HepG2 (cell line): ENCODE results near the gene NCOA1. TPM values are rescaled to one million over a fixed set of nuclear protein-coding genes. Genes with fewer than 3 reads are reported as not detected.

Experiments used
- ATAC-seq: fragments of 200-7000 bp; cut with Tn5 transposase; 3 replicates; pipeline ENCODE4 v1.9.1; 2020; ENCODE audit warnings: mild to moderate bottlenecking, moderate library complexity
- BruUV-seq: library from RNA; stranded (reverse); fragments of 400-500 nt; replicated peaks from 2 replicates; lab custom pipeline; 2021; lab: Mats Ljungman, UMichigan
- CTCF ChIA-PET: fragments of 300-600 bp; formaldehyde crosslinking; extraction: SDS; loops from one replicate; lab custom pipeline; 2021; ENCODE audit warnings: low total read pairs, inconsistent platforms, low intra/inter-chr PET ratio; lab: Yijun Ruan, JAX
- POLR2A ChIA-PET: fragments of 350-600 bp; sonication (Branson Sonifier 250); formaldehyde crosslinking; loops from one replicate; lab custom pipeline; 2020; ENCODE audit warnings: antibody characterized with exemption, inconsistent platforms; lab: Yijun Ruan, JAX
- DNase-seq: peaks from one replicate; pipeline ENCODE4 v3.0.0-alpha.2; 2015; ENCODE audit warnings: low spot score
- FAIRE-seq: peaks from 3 replicates; lab custom pipeline; 2011; peaks lifted over from hg19 to GRCh38; lab: Jason Lieb, UNC
- H2AFZ ChIP-seq: one replicate; pipeline ENCODE4 v1.6.1; 2011; ENCODE audit warnings: low read length, inconsistent platforms
- H3K27ac ChIP-seq: fragments of 300-600 bp; 3 replicates; pipeline ENCODE4 v1.8.0; 2011; ENCODE audit warnings: mixed run types, mild to moderate bottlenecking, mixed read lengths, low read length, inconsistent platforms; ENCODE audit not compliant: insufficient read depth; ENCODE audit errors: extremely low read length
- H3K27me3 ChIP-seq, 2 experiments: fragments of 200-600 bp in 1 of 2; 2 replicates in 1 of 2; 3 replicates in 1 of 2; pipeline versions ENCODE4 v1.6.0 to v1.8.0; 2011; ENCODE audit warnings: low read length in 2 of 2, mild to moderate bottlenecking in 2 of 2, moderate library complexity in 2 of 2, inconsistent platforms in 1 of 2; ENCODE audit not compliant: insufficient read depth in 2 of 2, control insufficient read depth in 1 of 2
- H3K36me3 ChIP-seq, 2 experiments: fragments of 200-600 bp in 1 of 2; replicated peaks in 1 of 2; 2 replicates in 1 of 2; 3 replicates in 1 of 2; pipeline versions ENCODE4 v1.5.1 to v1.8.0; 2011; ENCODE audit warnings: low read length in 2 of 2, inconsistent platforms in 1 of 2; ENCODE audit not compliant: insufficient read depth in 2 of 2, control insufficient read depth in 1 of 2
- H3K4me1 ChIP-seq: 2 replicates; pipeline ENCODE4 v1.5.1; 2012; ENCODE audit warnings: low read length, inconsistent platforms; ENCODE audit not compliant: insufficient read depth
- H3K4me2 ChIP-seq: 2 replicates; pipeline ENCODE4 v1.6.0; 2011; ENCODE audit warnings: low read depth, low read length, inconsistent platforms
- H3K4me3 ChIP-seq, 3 experiments: fragments of 200-600 bp in 1 of 3; sonication (generic), shearing (Covaris generic) in 1 of 3; replicated peaks in 1 of 3; 2 replicates each; pipeline ENCODE4 v1.5.1; 2011 to 2016; ENCODE audit warnings: low read length in 3 of 3, inconsistent platforms in 2 of 3, low read depth in 2 of 3, mild to moderate bottlenecking in 2 of 3, control low read depth in 1 of 3, mixed read lengths in 1 of 3; ENCODE audit not compliant: insufficient read depth in 1 of 3
- H3K79me2 ChIP-seq: one replicate; pipeline ENCODE4 v1.6.1; 2011; ENCODE audit warnings: low read length, inconsistent platforms; ENCODE audit not compliant: insufficient read depth
- H3K9ac ChIP-seq: 2 replicates; pipeline ENCODE4 v1.6.0; 2011; ENCODE audit warnings: mild to moderate bottlenecking, low read depth, low read length, inconsistent platforms; ENCODE audit not compliant: insufficient read depth
- H3K9me3 ChIP-seq: 2 replicates; pipeline ENCODE4 v1.5.1; 2012; ENCODE audit warnings: mild to moderate bottlenecking, low read length
- H4K20me1 ChIP-seq: 2 replicates; pipeline ENCODE4 v1.6.0; 2011; ENCODE audit warnings: inconsistent platforms, mild to moderate bottlenecking, low read length, moderate library complexity; ENCODE audit not compliant: insufficient read depth
- AHR ChIP-seq: IDR thresholded peaks from 2 replicates; pipeline ENCODE4 v1.6.1; 2018; ENCODE audit warnings: missing genetic modification reagents, missing compliant biosample characterization
- EP300 ChIP-seq, 3 experiments: sonication (generic) in 1 of 3; formaldehyde crosslinking in 1 of 3; IDR thresholded peaks; 2 replicates each; pipeline versions ENCODE4 v1.5.1 to v1.6.1; 2011 to 2020; ENCODE audit warnings: low read depth in 2 of 3, low read length in 2 of 3, borderline replicate concordance in 1 of 3, improper control_type of control experiment in 1 of 3, mild to moderate bottlenecking in 1 of 3, missing genetic modification reagents in 1 of 3, moderate library complexity in 1 of 3
- GABPB1 ChIP-seq: IDR thresholded peaks from 2 replicates; pipeline ENCODE4 v1.6.1; 2016; ENCODE audit warnings: mild to moderate bottlenecking, missing genetic modification reagents, moderate library complexity, missing compliant biosample characterization
- NR2F2 ChIP-seq: IDR thresholded peaks from 2 replicates; pipeline ENCODE4 v1.6.1; 2012; ENCODE audit warnings: low read depth, inconsistent platforms, borderline replicate concordance
- POLR2G ChIP-seq: fragments of 200-400 bp; formaldehyde crosslinking; IDR thresholded peaks from 2 replicates; pipeline ENCODE4 v1.6.1; 2018; ENCODE audit warnings: mild to moderate bottlenecking, low read depth, low read length, moderate library complexity
- TCF7L2 ChIP-seq: IDR thresholded peaks from 2 replicates; pipeline ENCODE4 v1.6.1; 2011; ENCODE audit warnings: mild to moderate bottlenecking, low read depth, low read length, moderate library complexity
- ZBTB3 ChIP-seq: sonication (generic); formaldehyde crosslinking; IDR thresholded peaks from 2 replicates; pipeline ENCODE4 v1.4.0; 2020; ENCODE audit warnings: low read depth, mild to moderate bottlenecking, moderate library complexity, missing genetic modification reagents, borderline replicate concordance
- ZFP62 ChIP-seq: sonication (generic); formaldehyde crosslinking; IDR thresholded peaks from 2 replicates; pipeline ENCODE4 v1.4.0; 2020; ENCODE audit warnings: missing genetic modification reagents
- ZNF317 ChIP-seq: sonication (generic); formaldehyde crosslinking; IDR thresholded peaks from 2 replicates; pipeline ENCODE4 v1.5.0; 2020; ENCODE audit warnings: mild to moderate bottlenecking, missing genetic modification reagents
- ZNF746 ChIP-seq: sonication (generic); formaldehyde crosslinking; IDR thresholded peaks from 2 replicates; pipeline ENCODE4 v1.8.0; 2022; ENCODE audit warnings: mild to moderate bottlenecking, missing genetic modification reagents
- ZNF878 ChIP-seq: sonication (generic); formaldehyde crosslinking; IDR thresholded peaks from 2 replicates; pipeline ENCODE4 v1.8.1; 2023; ENCODE audit warnings: mild to moderate bottlenecking, missing genetic modification reagents, moderate library complexity
- WGBS: methylation state at CpG from one replicate; pipeline ENCODE4 v1.1.6; 2017; ENCODE audit warnings: low lambda C conversion rate; 5-methylcytosine and 5-hydroxymethylcytosine counted together
- in situ Hi-C: cut with HindIII; loops from 2 replicates; pipeline ENCODE4 v1.10.0; 2017; ENCODE audit warnings: low pct_unique_long_range_greater_than_20kb; ENCODE audit not compliant: extremely low pct_ligation_motif_present
- intact Hi-C: fragments of 100-400 bp; cut with micrococcal nuclease; formaldehyde crosslinking; loops from one replicate; pipeline ENCODE4 v1.10.0; 2022; ENCODE audit not compliant: unreplicated experiment
- polyA plus RNA-seq, 8 experiments: library from polyadenylated mRNA; depleted of rRNA in 3 of 8; stranded (reverse) in 7 of 8; unstranded in 1 of 8; fragments of >200 nt; fragmentation: Illumina TruSeq in 4 of 8; extraction: Trizol in 4 of 8; gene quantifications; 2 replicates each; pipeline versions ENCODE4 v1.2.1 to v1.2.3, GENCODE V29; 2011 to 2016; ENCODE audit warnings: low read depth in 4 of 8, missing spikeins in 1 of 8, mixed read lengths in 1 of 8; ENCODE audit not compliant: insufficient read depth in 1 of 8
- total RNA-seq, 5 experiments: library from RNA; depleted of rRNA; stranded (reverse); fragments of >200 nt; fragmentation: Illumina TruSeq; extraction: Trizol; gene quantifications; 2 replicates each; pipeline ENCODE4 v1.2.3, GENCODE V29; 2016; ENCODE audit warnings: low read depth in 1 of 5
- TF ChIP-seq, protein P1 (sequence below): sonication (generic); formaldehyde crosslinking; IDR thresholded peaks from 2 replicates; pipeline ENCODE4 v1.8.1; 2023; ENCODE audit warnings: mild to moderate bottlenecking, moderate library complexity, missing genetic modification reagents
- TF ChIP-seq, protein P2 (sequence below): sonication (generic); formaldehyde crosslinking; IDR thresholded peaks from one replicate; pipeline ENCODE4 v1.5.1; 2020; ENCODE audit warnings: mild to moderate bottlenecking, missing genetic modification reagents; ENCODE audit errors: not compliant biosample characterization
- TF ChIP-seq, protein P3 (sequence below): sonication (generic); formaldehyde crosslinking; IDR thresholded peaks from 2 replicates; pipeline ENCODE4 v1.5.1; 2020; ENCODE audit warnings: mild to moderate bottlenecking, missing genetic modification reagents, borderline replicate concordance

NCOA1 gene
- total and polyA plus RNA-seq, 2 of the 13 experiments (the other 11 are each of a cell fraction or from before 2014, with no cell fraction given) = 10.0 to 10.4 TPM

DNA sequence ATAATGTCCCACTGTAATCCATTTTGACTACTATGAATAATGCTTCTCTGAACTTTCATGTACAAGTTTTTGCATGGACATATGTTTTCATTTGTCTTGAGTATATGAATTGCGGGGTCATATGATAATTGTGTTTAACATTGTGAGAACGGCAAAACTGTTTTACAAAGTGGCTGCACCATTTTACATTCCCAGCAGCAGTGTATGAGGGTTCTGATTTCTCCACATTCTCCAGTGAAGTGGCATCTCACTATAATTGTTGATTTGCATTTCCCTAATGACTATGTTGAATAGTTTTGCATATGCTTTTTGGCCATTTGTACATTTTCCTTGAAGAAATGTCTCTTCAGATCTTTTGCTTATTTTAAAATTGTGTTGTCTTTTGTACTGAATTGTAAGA lies 20.1 kb downstream of the NCOA1 start:
- Histone ChIP-seq H3K4me3 (no peak overlapping the region), H3K79me2 (no peaks in the 10 kb centered on the region), H3K4me2 (no peak overlapping the region), H3K9ac (no peak overlapping the region), H3K9me3 (no peaks in the 10 kb centered on the region), H4K20me1 (no peaks in the 10 kb centered on the region; the same call in 1 of the 2 replicates), H3K36me3 (no peaks in the 10 kb centered on the region), H3K27ac (no peak overlapping the region), H2AFZ (no peak overlapping the region), H3K4me1 (no peaks in the 10 kb centered on the region), H3K27me3 (no peaks in the 10 kb centered on the region)
- ChIA-PET POLR2A (no interaction called here), CTCF (no interaction called here)
- 93% methylated on average over 2 of the region's 2 CpGs for WGBS
- FAIRE-seq (no peak), DNase-seq (no peak), ATAC-seq (no peak)
- BruUV-seq = no TSS peak
- intact Hi-C loops (no loop called here), in situ Hi-C loops (no loop called here)
- TF ChIP-seq NR2F2 (no peak), POLR2G (no peak), GABPB1 (CRISPR knock-in tag) (no peak), EP300 (IDR thresholded peaks at IDR 0.05; ENCODE audit: low read depth in 2 of 2, low read length in 2 of 2) (no peak), EP300 (CRISPR knock-in tag; IDR thresholded peaks at IDR 0.05; ENCODE audit: borderline replicate concordance) (no peak), ZBTB3 (CRISPR knock-in tag) (no peak), TCF7L2 (no peak), AHR (no peak), ZNF317 (CRISPR knock-in tag) (no peak), ZNF878 (no peak), ZNF746 (no peak), ZFP62 (CRISPR knock-in tag) (no peak)
- TF ChIP-seq, protein P1, sequence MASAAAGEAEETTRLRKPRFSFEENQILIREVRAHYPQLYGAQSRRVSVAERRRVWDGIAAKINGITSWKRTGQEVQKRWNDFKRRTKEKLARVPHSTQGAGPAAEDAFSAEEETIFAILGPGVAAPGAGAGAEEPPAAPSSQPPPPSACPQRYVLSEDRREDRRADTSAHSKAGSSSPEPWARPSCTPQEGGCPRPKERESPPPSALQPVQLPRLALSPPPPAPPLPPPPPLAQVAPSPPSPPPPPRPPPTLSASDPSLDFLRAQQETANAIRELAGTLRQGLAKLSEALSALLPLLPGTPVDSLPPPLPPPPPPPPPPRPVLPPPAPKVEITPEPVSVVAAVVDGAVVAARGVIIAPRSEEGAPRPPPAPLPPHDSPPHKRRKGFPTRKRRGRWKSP = no peak
- TF ChIP-seq, protein P2, sequence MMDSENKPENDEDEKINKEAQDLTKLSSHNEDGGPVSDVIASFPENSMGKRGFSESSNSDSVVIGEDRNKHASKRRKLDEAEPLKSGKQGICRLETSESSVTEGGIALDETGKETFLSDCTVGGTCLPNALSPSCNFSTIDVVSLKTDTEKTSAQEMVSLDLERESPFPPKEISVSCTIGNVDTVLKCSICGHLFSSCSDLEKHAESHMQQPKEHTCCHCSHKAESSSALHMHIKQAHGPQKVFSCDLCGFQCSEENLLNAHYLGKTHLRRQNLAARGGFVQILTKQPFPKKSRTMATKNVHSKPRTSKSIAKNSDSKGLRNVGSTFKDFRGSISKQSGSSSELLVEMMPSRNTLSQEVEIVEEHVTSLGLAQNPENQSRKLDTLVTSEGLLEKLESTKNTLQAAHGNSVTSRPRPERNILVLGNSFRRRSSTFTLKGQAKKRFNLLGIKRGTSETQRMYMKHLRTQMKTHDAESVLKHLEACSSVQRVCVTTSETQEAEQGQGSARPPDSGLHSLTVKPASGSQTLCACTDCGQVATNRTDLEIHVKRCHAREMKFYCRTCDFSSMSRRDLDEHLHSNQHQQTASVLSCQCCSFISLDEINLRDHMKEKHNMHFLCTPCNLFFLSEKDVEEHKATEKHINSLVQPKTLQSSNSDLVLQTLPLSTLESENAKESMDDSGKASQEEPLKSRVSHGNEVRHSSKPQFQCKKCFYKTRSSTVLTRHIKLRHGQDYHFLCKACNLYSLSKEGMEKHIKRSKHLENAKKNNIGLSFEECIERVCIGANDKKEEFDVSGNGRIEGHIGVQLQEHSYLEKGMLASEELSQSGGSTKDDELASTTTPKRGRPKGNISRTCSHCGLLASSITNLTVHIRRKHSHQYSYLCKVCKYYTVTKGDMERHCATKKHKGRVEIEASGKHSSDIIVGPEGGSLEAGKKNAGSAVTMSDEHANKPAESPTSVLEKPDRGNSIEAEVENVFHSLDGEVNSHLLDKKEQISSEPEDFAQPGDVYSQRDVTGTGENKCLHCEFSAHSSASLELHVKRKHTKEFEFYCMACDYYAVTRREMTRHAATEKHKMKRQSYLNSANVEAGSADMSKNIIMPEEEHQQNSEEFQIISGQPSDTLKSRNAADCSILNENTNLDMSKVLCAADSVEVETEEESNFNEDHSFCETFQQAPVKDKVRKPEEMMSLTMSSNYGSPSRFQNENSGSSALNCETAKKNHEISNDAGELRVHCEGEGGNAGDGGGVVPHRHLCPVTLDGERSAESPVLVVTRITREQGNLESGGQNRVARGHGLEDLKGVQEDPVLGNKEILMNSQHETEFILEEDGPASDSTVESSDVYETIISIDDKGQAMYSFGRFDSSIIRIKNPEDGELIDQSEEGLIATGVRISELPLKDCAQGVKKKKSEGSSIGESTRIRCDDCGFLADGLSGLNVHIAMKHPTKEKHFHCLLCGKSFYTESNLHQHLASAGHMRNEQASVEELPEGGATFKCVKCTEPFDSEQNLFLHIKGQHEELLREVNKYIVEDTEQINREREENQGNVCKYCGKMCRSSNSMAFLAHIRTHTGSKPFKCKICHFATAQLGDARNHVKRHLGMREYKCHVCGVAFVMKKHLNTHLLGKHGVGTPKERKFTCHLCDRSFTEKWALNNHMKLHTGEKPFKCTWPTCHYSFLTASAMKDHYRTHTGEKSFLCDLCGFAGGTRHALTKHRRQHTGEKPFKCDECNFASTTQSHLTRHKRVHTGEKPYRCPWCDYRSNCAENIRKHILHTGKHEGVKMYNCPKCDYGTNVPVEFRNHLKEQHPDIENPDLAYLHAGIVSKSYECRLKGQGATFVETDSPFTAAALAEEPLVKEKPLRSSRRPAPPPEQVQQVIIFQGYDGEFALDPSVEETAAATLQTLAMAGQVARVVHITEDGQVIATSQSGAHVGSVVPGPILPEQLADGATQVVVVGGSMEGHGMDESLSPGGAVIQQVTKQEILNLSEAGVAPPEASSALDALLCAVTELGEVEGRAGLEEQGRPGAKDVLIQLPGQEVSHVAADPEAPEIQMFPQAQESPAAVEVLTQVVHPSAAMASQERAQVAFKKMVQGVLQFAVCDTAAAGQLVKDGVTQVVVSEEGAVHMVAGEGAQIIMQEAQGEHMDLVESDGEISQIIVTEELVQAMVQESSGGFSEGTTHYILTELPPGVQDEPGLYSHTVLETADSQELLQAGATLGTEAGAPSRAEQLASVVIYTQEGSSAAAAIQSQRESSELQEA (CRISPR knock-in tag) = no peak
- TF ChIP-seq, protein P3, sequence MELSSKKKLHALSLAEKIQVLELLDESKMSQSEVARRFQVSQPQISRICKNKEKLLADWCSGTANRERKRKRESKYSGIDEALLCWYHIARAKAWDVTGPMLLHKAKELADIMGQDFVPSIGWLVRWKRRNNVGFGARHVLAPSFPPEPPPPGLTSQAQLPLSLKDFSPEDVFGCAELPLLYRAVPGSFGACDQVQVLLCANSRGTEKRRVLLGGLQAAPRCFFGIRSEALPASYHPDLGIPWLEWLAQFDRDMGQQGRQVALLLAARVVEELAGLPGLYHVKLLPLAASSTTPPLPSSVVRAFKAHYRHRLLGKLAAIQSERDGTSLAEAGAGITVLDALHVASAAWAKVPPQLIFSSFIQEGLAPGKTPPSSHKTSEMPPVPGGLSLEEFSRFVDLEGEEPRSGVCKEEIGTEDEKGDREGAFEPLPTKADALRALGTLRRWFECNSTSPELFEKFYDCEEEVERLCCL = no peak
